Measurements from ENCODE around the gene TRAPPC13.

TRAPPC13 gene

GRCh38 chr5:65623482-65623881 is 1.3 kb upstream of the TRAPPC13 start:
- Histone ChIP-seq H4K8ac (ENCODE audit: low read length) (no peak overlapping the region), H4K91ac (ENCODE audit: low read length) (no peak overlapping the region), H3K36me3 (ENCODE audit: control insufficient read depth in 1 of 2, insufficient read depth in 2 of 2, low read depth in 1 of 2, low read length in 2 of 2) (peaks cover 2% of the 10 kb centered on the region in 2 experiments), H2AFZ (ENCODE audit: low read depth, low read length) (no peak overlapping the region), H2AK5ac (ENCODE audit: low read length, severe bottlenecking) (no peak overlapping the region), H2BK12ac (ENCODE audit: low read length in 2 of 2) (no peak overlapping the region), H3K9me3 (ENCODE audit: control insufficient read depth, low read length) (no peaks in the 10 kb centered on the region), H2BK15ac (ENCODE audit: low read depth, poor library complexity, severe bottlenecking) (no peak overlapping the region), H3K79me1 (replicated peaks; ENCODE audit: low read length, poor library complexity, severe bottlenecking) (peaks cover 8% of the 10 kb centered on the region), H3K27ac (ENCODE audit: low read length, poor library complexity, severe bottlenecking) (no peak overlapping the region), H3K4me2 (ENCODE audit: low read length, poor library complexity, severe bottlenecking) (peak overlapping the region; percentile 74), H2BK5ac (ENCODE audit: low read depth, low read length, poor library complexity, severe bottlenecking) (no peak overlapping the region), H3K14ac (ENCODE audit: low read length in 2 of 2) (no peak overlapping the region), H3K4me1 (ENCODE audit: control insufficient read depth, insufficient read depth, low read depth, low read length) (peaks cover 6% of the 10 kb centered on the region), H3K9ac (ENCODE audit: low read length) (peak overlapping the region; percentile 96), H3K23ac (ENCODE audit: low read length in 2 of 2) (no peak overlapping the region), H2BK120ac (ENCODE audit: low read depth, low read length) (no peak overlapping the region), H3K4me3 (ENCODE audit: insufficient read depth in 1 of 2, low read depth in 1 of 2, low read length in 2 of 2) (peak overlapping the region; percentile 81 to 88), H3K18ac (ENCODE audit: low read depth in 1 of 2, low read length in 2 of 2) (no peak overlapping the region), H3K27me3 (ENCODE audit: control insufficient read depth in 1 of 2, insufficient read depth in 1 of 2, low read length in 2 of 2) (no peaks in the 10 kb centered on the region), H3K4ac (ENCODE audit: low read depth in 1 of 2, low read length in 2 of 2) (no peak overlapping the region)
- 42% methylated on average over 4 of the region's 9 CpGs for WGBS
- no peak for DNase-seq

- Histone ChIP-seq H2AK5ac (ENCODE audit: low read length, severe bottlenecking) (no peak within 1 kb of the TSS), H3K4me2 (ENCODE audit: low read length, poor library complexity, severe bottlenecking) (peak within 1 kb of the TSS; percentile 74), H3K23ac (ENCODE audit: low read length in 2 of 2) (peak within 1 kb of the TSS in 1 of 2 experiments; percentile 72), H3K4ac (ENCODE audit: low read depth in 1 of 2, low read length in 2 of 2) (peak within 1 kb of the TSS in 1 of 2 experiments; percentile 92), H2BK15ac (ENCODE audit: low read depth, poor library complexity, severe bottlenecking) (no peak within 1 kb of the TSS), H4K8ac (ENCODE audit: low read length) (peak within 1 kb of the TSS; percentile 89), H3K14ac (ENCODE audit: low read length in 2 of 2) (peak within 1 kb of the TSS in 1 of 2 experiments; percentile 65), H3K18ac (ENCODE audit: low read depth in 1 of 2, low read length in 2 of 2) (peak within 1 kb of the TSS; percentile 58 to 80), H3K9me3 (ENCODE audit: control insufficient read depth, low read length) (no peaks in the 10 kb centered on the region), H2BK5ac (ENCODE audit: low read depth, low read length, poor library complexity, severe bottlenecking) (peak within 1 kb of the TSS; percentile 69), H2BK120ac (ENCODE audit: low read depth, low read length) (no peak within 1 kb of the TSS), H3K27me3 (ENCODE audit: control insufficient read depth in 1 of 2, insufficient read depth in 1 of 2, low read length in 2 of 2) (no peaks in the 10 kb centered on the region), H3K79me1 (replicated peaks; ENCODE audit: low read length, poor library complexity, severe bottlenecking) (peaks cover 8% of the 10 kb centered on the region), H3K9ac (ENCODE audit: low read length) (peak within 1 kb of the TSS; percentile 96), H2BK12ac (ENCODE audit: low read length in 2 of 2) (no peak within 1 kb of the TSS), H3K4me3 (ENCODE audit: insufficient read depth in 1 of 2, low read depth in 1 of 2, low read length in 2 of 2) (peak within 1 kb of the TSS; percentile 81 to 88), H3K36me3 (ENCODE audit: control insufficient read depth in 1 of 2, insufficient read depth in 2 of 2, low read depth in 1 of 2, low read length in 2 of 2) (peaks cover 2 to 3% of the 10 kb centered on the region in 2 experiments), H3K4me1 (ENCODE audit: control insufficient read depth, insufficient read depth, low read depth, low read length) (peaks cover 6% of the 10 kb centered on the region), H4K91ac (ENCODE audit: low read length) (peak within 1 kb of the TSS; percentile 18), H2AFZ (ENCODE audit: low read depth, low read length) (peak within 1 kb of the TSS; percentile 72), H3K27ac (ENCODE audit: low read length, poor library complexity, severe bottlenecking) (peak within 1 kb of the TSS; percentile 94)
- WGBS: under 1% methylated on average over 32 of the region's 32 CpGs
- DNase-seq: peak; percentile 96
Measured at GRCh38 chr5:65624025-65624570, 729 bp upstream of the TRAPPC13 start, which contains the start of gene TRIM23. TRIM23 (minus strand) TSS chr5:65624333; CDS start chr5:65624274, 59 bp downstream.

- no peak overlapping the region for H3K23ac ChIP-seq (ENCODE audit: low read length in 2 of 2)
- WGBS: 82% methylated on average over 5 of the region's 6 CpGs
Measured at GRCh38 chr5:65625743-65626142, 916 bp downstream of the TRAPPC13 start.

GRCh38 chr5:65630981-65631380 is 6.2 kb downstream of the TRAPPC13 start:
- H3K23ac ChIP-seq (ENCODE audit: low read length in 2 of 2): no peak overlapping the region
- no peak overlapping the region for H2AK5ac ChIP-seq (ENCODE audit: low read length, severe bottlenecking)

More at GRCh38 chr5:65625743-65626142, 916 bp downstream of the TRAPPC13 start:
- Histone ChIP-seq H2BK5ac (ENCODE audit: low read depth, low read length, poor library complexity, severe bottlenecking) (no peak overlapping the region), H3K18ac (ENCODE audit: low read depth in 1 of 2, low read length in 2 of 2) (no peak overlapping the region), H4K8ac (ENCODE audit: low read length) (no peak overlapping the region), H2AFZ (ENCODE audit: low read depth, low read length) (no peak overlapping the region), H3K4me3 (ENCODE audit: insufficient read depth in 1 of 2, low read depth in 1 of 2, low read length in 2 of 2) (peak overlapping the region in 1 of 2 experiments; percentile 88), H3K9ac (ENCODE audit: low read length) (peak overlapping the region; percentile 96), H4K91ac (ENCODE audit: low read length) (no peak overlapping the region), H3K14ac (ENCODE audit: low read length in 2 of 2) (no peak overlapping the region), H3K4ac (ENCODE audit: low read depth in 1 of 2, low read length in 2 of 2) (no peak overlapping the region), H2BK12ac (ENCODE audit: low read length in 2 of 2) (no peak overlapping the region), H2AK5ac (ENCODE audit: low read length, severe bottlenecking) (no peak overlapping the region), H3K4me1 (ENCODE audit: control insufficient read depth, insufficient read depth, low read depth, low read length) (peaks cover 6% of the 10 kb centered on the region), H3K36me3 (ENCODE audit: control insufficient read depth in 1 of 2, insufficient read depth in 2 of 2, low read depth in 1 of 2, low read length in 2 of 2) (peaks cover 2 to 14% of the 10 kb centered on the region in 2 experiments), H2BK120ac (ENCODE audit: low read depth, low read length) (no peak overlapping the region), H3K4me2 (ENCODE audit: low read length, poor library complexity, severe bottlenecking) (no peak overlapping the region), H3K27ac (ENCODE audit: low read length, poor library complexity, severe bottlenecking) (no peak overlapping the region), H3K27me3 (ENCODE audit: control insufficient read depth in 1 of 2, insufficient read depth in 1 of 2, low read length in 2 of 2) (no peaks in the 10 kb centered on the region), H2BK15ac (ENCODE audit: low read depth, poor library complexity, severe bottlenecking) (no peak overlapping the region), H3K79me1 (replicated peaks; ENCODE audit: low read length, poor library complexity, severe bottlenecking) (peaks cover 11% of the 10 kb centered on the region), H3K9me3 (ENCODE audit: control insufficient read depth, low read length) (no peaks in the 10 kb centered on the region)
- peak; percentile 4 for DNase-seq

More at GRCh38 chr5:65630981-65631380, 6.2 kb downstream of the TRAPPC13 start:
- Histone ChIP-seq H4K8ac (ENCODE audit: low read length) (no peak overlapping the region), H3K4me2 (ENCODE audit: low read length, poor library complexity, severe bottlenecking) (no peak overlapping the region), H2BK5ac (ENCODE audit: low read depth, low read length, poor library complexity, severe bottlenecking) (no peak overlapping the region), H2BK15ac (ENCODE audit: low read depth, poor library complexity, severe bottlenecking) (no peak overlapping the region), H3K14ac (ENCODE audit: low read length in 2 of 2) (no peak overlapping the region), H3K36me3 (ENCODE audit: control insufficient read depth in 1 of 2, insufficient read depth in 2 of 2, low read depth in 1 of 2, low read length in 2 of 2) (peaks cover 3 to 22% of the 10 kb centered on the region in 2 experiments), H3K27me3 (ENCODE audit: control insufficient read depth in 1 of 2, insufficient read depth in 1 of 2, low read length in 2 of 2) (no peaks in the 10 kb centered on the region), H2AFZ (ENCODE audit: low read depth, low read length) (no peak overlapping the region), H2BK12ac (ENCODE audit: low read length in 2 of 2) (no peak overlapping the region), H3K9me3 (ENCODE audit: control insufficient read depth, low read length) (no peaks in the 10 kb centered on the region), H3K4me3 (ENCODE audit: insufficient read depth in 1 of 2, low read depth in 1 of 2, low read length in 2 of 2) (no peak overlapping the region), H3K4me1 (ENCODE audit: control insufficient read depth, insufficient read depth, low read depth, low read length) (peaks cover 3% of the 10 kb centered on the region), H3K4ac (ENCODE audit: low read depth in 1 of 2, low read length in 2 of 2) (no peak overlapping the region), H3K18ac (ENCODE audit: low read depth in 1 of 2, low read length in 2 of 2) (no peak overlapping the region), H2BK120ac (ENCODE audit: low read depth, low read length) (no peak overlapping the region), H3K9ac (ENCODE audit: low read length) (no peak overlapping the region), H3K27ac (ENCODE audit: low read length, poor library complexity, severe bottlenecking) (no peak overlapping the region), H4K91ac (ENCODE audit: low read length) (no peak overlapping the region), H3K79me1 (replicated peaks; ENCODE audit: low read length, poor library complexity, severe bottlenecking) (peaks cover 18% of the 10 kb centered on the region)
- no peak for DNase-seq
